ENCODE measurements around the gene VEZF1.

Gene VEZF1

DNA sequence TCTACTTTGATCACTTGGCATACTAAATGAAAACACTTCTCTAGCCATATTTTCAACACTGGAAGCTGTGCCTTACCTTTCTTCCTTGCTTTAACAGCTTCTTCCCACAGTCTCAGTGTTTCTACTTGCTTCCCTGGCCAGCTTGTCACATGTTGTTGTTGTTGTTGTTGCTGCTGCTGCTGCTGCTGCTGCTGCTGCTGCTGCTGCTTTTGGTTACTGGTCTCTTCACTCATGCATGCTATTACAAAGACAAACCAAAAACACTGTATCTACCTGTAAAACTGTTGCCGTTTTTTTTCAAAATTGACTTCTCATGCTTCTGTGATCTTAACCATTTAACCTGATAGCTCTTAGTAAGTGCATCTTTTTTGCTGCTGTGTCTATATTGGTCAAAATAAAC, 9.0 kb downstream of the VEZF1 start:
- TF ChIP-seq, protein P1, sequence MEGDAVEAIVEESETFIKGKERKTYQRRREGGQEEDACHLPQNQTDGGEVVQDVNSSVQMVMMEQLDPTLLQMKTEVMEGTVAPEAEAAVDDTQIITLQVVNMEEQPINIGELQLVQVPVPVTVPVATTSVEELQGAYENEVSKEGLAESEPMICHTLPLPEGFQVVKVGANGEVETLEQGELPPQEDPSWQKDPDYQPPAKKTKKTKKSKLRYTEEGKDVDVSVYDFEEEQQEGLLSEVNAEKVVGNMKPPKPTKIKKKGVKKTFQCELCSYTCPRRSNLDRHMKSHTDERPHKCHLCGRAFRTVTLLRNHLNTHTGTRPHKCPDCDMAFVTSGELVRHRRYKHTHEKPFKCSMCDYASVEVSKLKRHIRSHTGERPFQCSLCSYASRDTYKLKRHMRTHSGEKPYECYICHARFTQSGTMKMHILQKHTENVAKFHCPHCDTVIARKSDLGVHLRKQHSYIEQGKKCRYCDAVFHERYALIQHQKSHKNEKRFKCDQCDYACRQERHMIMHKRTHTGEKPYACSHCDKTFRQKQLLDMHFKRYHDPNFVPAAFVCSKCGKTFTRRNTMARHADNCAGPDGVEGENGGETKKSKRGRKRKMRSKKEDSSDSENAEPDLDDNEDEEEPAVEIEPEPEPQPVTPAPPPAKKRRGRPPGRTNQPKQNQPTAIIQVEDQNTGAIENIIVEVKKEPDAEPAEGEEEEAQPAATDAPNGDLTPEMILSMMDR (IDR thresholded peaks at IDR 0.05), result no peak

DNA sequence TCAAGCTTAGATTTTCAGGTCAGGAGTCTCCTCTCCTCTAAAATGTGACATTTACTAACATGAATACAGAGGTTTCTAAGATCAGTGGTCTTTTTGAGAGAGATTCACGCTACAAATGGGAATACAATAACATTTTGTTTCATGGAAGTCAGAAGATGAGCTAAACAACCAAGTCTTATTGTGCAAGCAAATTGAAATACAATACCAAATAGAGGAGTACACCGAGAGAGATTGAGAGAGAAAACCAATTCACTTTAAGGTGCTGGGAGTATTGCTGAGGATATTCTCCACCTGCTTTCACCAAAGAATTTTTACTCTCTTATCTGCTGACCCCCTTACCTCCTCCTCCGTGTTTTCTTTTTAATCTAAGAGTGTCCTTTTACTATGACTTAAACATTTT, 11.5 kb downstream of the VEZF1 start:
- TF ChIP-seq, protein P1 (IDR thresholded peaks at IDR 0.05), result no peak

- TF ChIP-seq, protein P1 (IDR thresholded peaks at IDR 0.05), result no peak
These were observed 13.0 kb downstream of the VEZF1 start for GRCh38 chr17:57975044-57975443.

- TF ChIP-seq, protein P1 (IDR thresholded peaks at IDR 0.05), result no peak
These were observed 15.9 kb downstream of the VEZF1 start for GRCh38 chr17:57972151-57972550.

DNA sequence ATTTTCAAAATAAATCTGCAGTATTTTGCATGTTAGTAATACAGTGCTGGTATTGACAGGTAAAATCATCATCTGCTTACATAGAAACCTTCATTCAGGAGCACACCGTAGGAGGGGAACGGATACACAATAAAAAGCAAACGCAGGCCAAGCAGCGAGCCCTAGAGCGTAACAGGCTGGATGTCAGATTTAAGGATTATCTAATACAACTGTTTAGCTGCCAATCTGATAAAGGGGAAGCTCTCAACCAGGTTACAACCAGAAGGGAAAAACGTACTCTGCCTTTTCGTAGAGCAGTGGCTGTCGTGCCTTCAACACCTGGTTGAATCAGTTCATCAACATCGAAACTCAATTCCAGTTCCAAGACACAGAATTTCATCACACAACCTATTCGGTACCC, 16.5 kb downstream of the VEZF1 start:
- TF ChIP-seq, protein P1 (IDR thresholded peaks at IDR 0.05), result no peak

- TF ChIP-seq, protein P1 (IDR thresholded peaks at IDR 0.05), result no peak
These were observed 17.3 kb downstream of the VEZF1 start for GRCh38 chr17:57970710-57971109.

DNA sequence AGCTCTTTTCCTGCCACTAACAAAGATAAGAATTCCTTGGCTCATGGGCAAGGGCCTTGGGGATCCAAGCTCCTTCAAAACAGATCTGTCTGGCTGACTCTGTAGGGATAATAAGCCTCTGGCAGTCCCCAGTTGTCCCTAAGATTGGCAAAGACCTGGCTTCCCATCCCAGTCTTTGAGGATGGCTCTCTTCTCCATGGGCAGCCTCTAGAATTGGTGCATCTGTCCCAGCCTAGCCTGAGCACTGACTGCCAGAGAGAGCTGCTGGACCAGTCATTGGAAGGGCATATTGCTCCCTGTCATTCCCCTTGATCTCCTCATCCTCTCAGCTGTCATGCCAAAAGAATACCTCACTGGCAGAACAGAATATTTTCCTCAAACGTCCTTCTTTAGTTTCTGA, 19.6 kb downstream of the VEZF1 start:
- TF ChIP-seq, protein P1 (IDR thresholded peaks at IDR 0.05), result no peak

- TF ChIP-seq, protein P1 (IDR thresholded peaks at IDR 0.05), result no peak
These were observed 21.2 kb downstream of the VEZF1 start for GRCh38 chr17:57966875-57967274.
